HG03175 (cell line): ENCODE data around the gene ST6GALNAC1.

Experiments
- ATAC-seq: cut with Tn5 transposase; IDR thresholded peaks from one replicate; pipeline ENCODE4 v1.9.1; 2021; ENCODE audit warnings: mild to moderate bottlenecking, moderate library complexity; ENCODE audit not compliant: unreplicated experiment

ST6GALNAC1 gene

GRCh38 chr17:76584427-76585032 lies 59.0 kb downstream of the ST6GALNAC1 start:
- no peak for ATAC-seq

- ATAC-seq: no peak
These were observed 60.9 kb downstream of the ST6GALNAC1 start for GRCh38 chr17:76582660-76583059.

GRCh38 chr17:76581515-76581914 lies 62.0 kb downstream of the ST6GALNAC1 start:
- ATAC-seq: no peak

GRCh38 chr17:76579281-76579680 lies 64.3 kb downstream of the ST6GALNAC1 start:
- ATAC-seq: no peak

- no peak for ATAC-seq
These were observed 65.2 kb downstream of the ST6GALNAC1 start for GRCh38 chr17:76578376-76578775.

- no peak for ATAC-seq
These were observed 65.7 kb downstream of the ST6GALNAC1 start for GRCh38 chr17:76577876-76578275.

- ATAC-seq: no peak
These were observed 67.4 kb downstream of the ST6GALNAC1 start for GRCh38 chr17:76576189-76576588.

GRCh38 chr17:76575570-76575969 lies 68.0 kb downstream of the ST6GALNAC1 start:
- no peak for ATAC-seq
